SKM-1 (cell line): ENCODE data around the gene CCDC97.
"Not testable (repeated sequence)": the region's sequence is repeated elsewhere in the genome, so short reads cannot be mapped to it uniquely, and the experiment has no call there.

Source experiments
- DNase-seq: peaks from one replicate; lab custom pipeline; 2025; ENCODE audit not compliant: unreplicated experiment; lab: John Stamatoyannopoulos, UW

The CCDC97 gene

GRCh38 chr19:41310033-41310831, at the start of gene CCDC97:
CCDC97 (plus strand) TSS chr19:41310172; CDS start chr19:41310311, 139 bp downstream.
- peak; percentile 85 for DNase-seq

- DNase-seq, result no peak
Measured at GRCh38 chr19:41261474-41262190, 48.3 kb upstream of the CCDC97 start.

GRCh38 chr19:41263042-41263849, 46.7 kb upstream of the CCDC97 start:
- peak; percentile 5 for DNase-seq

- peak; percentile 100 for DNase-seq
Measured at GRCh38 chr19:41263850-41264580, 46.0 kb upstream of the CCDC97 start, which contains the start of gene HNRNPUL1. HNRNPUL1 (plus strand) TSS chr19:41264372; CDS start chr19:41264504, 132 bp downstream.

- DNase-seq, result no peak
Measured at GRCh38 chr19:41264581-41265394, 45.2 kb upstream of the CCDC97 start.

- no peak for DNase-seq
Measured at GRCh38 chr19:41265395-41266153, 44.4 kb upstream of the CCDC97 start.

GRCh38 chr19:41269055-41269454, 40.9 kb upstream of the CCDC97 start:
- DNase-seq, result no peak

- no peak for DNase-seq
Measured at GRCh38 chr19:41269571-41269970, 40.4 kb upstream of the CCDC97 start.

GRCh38 chr19:41273076-41273475, 36.9 kb upstream of the CCDC97 start:
- no peak for DNase-seq

- no peak for DNase-seq
Measured at GRCh38 chr19:41274802-41275201, 35.2 kb upstream of the CCDC97 start.

- no peak for DNase-seq
Measured at GRCh38 chr19:41276231-41276630, 33.7 kb upstream of the CCDC97 start.

- no peak for DNase-seq
Measured at GRCh38 chr19:41278478-41278877, 31.5 kb upstream of the CCDC97 start.

GRCh38 chr19:41288673-41289530, 21.1 kb upstream of the CCDC97 start:
- no peak for DNase-seq

GRCh38 chr19:41289814-41290213, 20.2 kb upstream of the CCDC97 start:
- not testable (repeated sequence) for DNase-seq

- no peak for DNase-seq
Measured at GRCh38 chr19:41294393-41294792, 15.6 kb upstream of the CCDC97 start.

- DNase-seq, result no peak
Measured at GRCh38 chr19:41295499-41295898, 14.5 kb upstream of the CCDC97 start.

GRCh38 chr19:41296433-41296871, 13.5 kb upstream of the CCDC97 start:
- no peak for DNase-seq
